Prostate gland (tissue), 2 donors: ENCODE data around the gene LMX1B.

ENCODE experiments used
- CTCF ChIP-seq, 4 experiments: fragments of 200-600 bp in 2 of 4; fragments of 450-650 bp in 2 of 4; sonication (generic) in 2 of 4; IDR thresholded peaks; 1 replicate in 3 of 4; 2 replicates in 1 of 4; pipeline ENCODE4 v1.5.1; 2016 to 2019; ENCODE audit warnings: antibody characterized with exemption in 4 of 4, mild to moderate bottlenecking in 2 of 4, moderate library complexity in 2 of 4
- POLR2A ChIP-seq: fragments of 450-650 bp; IDR thresholded peaks from one replicate; pipeline ENCODE4 v1.6.1; 2016; ENCODE audit warnings: antibody characterized with exemption, mild to moderate bottlenecking
- POLR2AphosphoS5 ChIP-seq: sonication (generic); formaldehyde crosslinking; IDR thresholded peaks from one replicate; pipeline ENCODE4 v1.6.1; 2017; ENCODE audit warnings: antibody characterized with exemption

GRCh38 chr9:126668058-126668457 is 54.3 kb downstream of the LMX1B start:
- TF ChIP-seq POLR2A = no peak
- TF ChIP-seq POLR2AphosphoS5 = no peak
- TF ChIP-seq CTCF (IDR thresholded peaks at IDR 0.05) = no peak
